Lower leg skin (tissue), 4 donors: ENCODE data around the gene HIGD2A. TPM values are rescaled to one million over a fixed set of nuclear protein-coding genes. Genes with fewer than 3 reads are reported as not detected.

Experiments used
- DNase-seq, 2 donors: peaks; one replicate each; pipeline ENCODE4 v3.0.0-alpha.2; 2019; ENCODE audit warnings: low spot score in 2 of 2
- H3K4me3 ChIP-seq: fragments of 200-600 bp; sonication (generic); 2 replicates; pipeline ENCODE4 v1.5.1; 2017; ENCODE audit warnings: mild to moderate bottlenecking, low read depth; ENCODE audit not compliant: poor library complexity, severe bottlenecking
- POLR2A ChIP-seq, 2 donors: fragments of 450-650 bp; IDR thresholded peaks; one replicate each; pipeline ENCODE4 v1.6.1; 2016 to 2017; ENCODE audit warnings: antibody characterized with exemption in 2 of 2, mild to moderate bottlenecking in 1 of 2, moderate library complexity in 1 of 2
- WGBS, 2 donors: methylation state at CpG; one replicate each; pipeline ENCODE4 v1.1.5; 2018; 5-methylcytosine and 5-hydroxymethylcytosine counted together
- intact Hi-C: fragments of 100-400 bp; cut with DNase I; formaldehyde crosslinking; loops from one replicate; pipeline ENCODE4 v1.15.0; 2023; ENCODE audit warnings: low total_unique reads
- total RNA-seq, 4 donors: library from RNA; depleted of rRNA; stranded (reverse); fragments of >200 nt; gene quantifications; one replicate each; pipeline ENCODE4 v1.1.0, GENCODE V29; 2016
- TF ChIP-seq, protein P1 (sequence below), 3 donors: fragments of 450-650 bp; IDR thresholded peaks; one replicate each; pipeline ENCODE4 v1.5.1; 2016; ENCODE audit warnings: antibody characterized with exemption in 3 of 3, mild to moderate bottlenecking in 3 of 3, moderate library complexity in 2 of 3

The HIGD2A gene
- total RNA-seq, 4 donors from 2014 or later = 110 to 153 (median 130) TPM

DNA sequence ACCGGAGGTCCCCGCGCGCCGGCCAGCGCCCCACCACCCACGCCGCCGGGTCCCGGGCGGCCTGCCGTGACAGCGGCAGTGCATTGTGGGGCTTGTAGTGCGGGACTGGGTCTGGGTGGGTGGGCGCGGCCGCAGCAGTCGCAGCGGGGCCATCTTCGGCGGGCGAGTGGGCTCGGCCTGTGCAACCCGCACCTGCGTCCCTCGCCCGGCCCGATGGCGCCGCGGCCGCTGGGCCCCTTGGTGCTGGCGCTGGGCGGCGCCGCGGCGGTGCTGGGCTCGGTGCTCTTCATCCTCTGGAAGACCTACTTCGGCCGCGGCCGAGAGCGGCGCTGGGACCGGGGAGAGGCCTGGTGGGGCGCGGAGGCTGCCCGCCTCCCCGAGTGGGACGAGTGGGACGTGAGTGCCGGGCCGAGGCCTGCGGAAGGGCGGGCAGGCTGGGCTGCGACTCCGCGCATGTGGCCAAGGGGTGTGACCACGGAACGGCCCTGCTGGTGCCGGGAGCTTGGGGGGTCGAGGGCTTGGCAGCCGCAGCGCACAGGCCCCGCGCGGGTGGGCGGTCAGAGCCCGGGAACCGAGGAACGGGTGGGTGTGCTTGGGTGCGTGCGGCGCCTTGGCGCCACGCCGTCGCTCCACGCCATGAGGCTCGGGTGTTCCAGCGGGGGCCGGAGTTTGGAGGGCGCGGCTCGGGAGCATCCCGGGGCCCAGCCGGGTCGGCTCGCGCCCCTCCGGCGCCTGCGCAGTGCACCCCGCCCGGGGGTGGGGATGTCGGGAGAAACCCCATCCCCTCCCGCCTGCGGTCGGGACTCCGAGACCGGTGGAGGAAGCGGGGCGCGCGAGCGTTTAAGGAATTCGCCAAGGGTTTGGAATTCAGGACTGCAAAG is 23.0 kb upstream of the HIGD2A start, which contains the start of gene ARL10:
ARL10 (plus strand) TSS at position 137 of the 881 bp plus-strand sequence; CDS start at position 214, 77 bp downstream.
- peak within 1 kb of the TSS; percentile 70 for H3K4me3 ChIP-seq
- intact Hi-C loops = no loop called here
- DNase-seq = peak in 1 of 2 donors; percentile 89
- WGBS, 2 donors = 0 to 1% methylated on average over 32 to 84 of the region's 108 CpGs
- TF ChIP-seq, protein P1, sequence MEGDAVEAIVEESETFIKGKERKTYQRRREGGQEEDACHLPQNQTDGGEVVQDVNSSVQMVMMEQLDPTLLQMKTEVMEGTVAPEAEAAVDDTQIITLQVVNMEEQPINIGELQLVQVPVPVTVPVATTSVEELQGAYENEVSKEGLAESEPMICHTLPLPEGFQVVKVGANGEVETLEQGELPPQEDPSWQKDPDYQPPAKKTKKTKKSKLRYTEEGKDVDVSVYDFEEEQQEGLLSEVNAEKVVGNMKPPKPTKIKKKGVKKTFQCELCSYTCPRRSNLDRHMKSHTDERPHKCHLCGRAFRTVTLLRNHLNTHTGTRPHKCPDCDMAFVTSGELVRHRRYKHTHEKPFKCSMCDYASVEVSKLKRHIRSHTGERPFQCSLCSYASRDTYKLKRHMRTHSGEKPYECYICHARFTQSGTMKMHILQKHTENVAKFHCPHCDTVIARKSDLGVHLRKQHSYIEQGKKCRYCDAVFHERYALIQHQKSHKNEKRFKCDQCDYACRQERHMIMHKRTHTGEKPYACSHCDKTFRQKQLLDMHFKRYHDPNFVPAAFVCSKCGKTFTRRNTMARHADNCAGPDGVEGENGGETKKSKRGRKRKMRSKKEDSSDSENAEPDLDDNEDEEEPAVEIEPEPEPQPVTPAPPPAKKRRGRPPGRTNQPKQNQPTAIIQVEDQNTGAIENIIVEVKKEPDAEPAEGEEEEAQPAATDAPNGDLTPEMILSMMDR (IDR thresholded peaks at IDR 0.05) = no peak
- no peak for TF ChIP-seq POLR2A (IDR thresholded peaks at IDR 0.05)

DNA sequence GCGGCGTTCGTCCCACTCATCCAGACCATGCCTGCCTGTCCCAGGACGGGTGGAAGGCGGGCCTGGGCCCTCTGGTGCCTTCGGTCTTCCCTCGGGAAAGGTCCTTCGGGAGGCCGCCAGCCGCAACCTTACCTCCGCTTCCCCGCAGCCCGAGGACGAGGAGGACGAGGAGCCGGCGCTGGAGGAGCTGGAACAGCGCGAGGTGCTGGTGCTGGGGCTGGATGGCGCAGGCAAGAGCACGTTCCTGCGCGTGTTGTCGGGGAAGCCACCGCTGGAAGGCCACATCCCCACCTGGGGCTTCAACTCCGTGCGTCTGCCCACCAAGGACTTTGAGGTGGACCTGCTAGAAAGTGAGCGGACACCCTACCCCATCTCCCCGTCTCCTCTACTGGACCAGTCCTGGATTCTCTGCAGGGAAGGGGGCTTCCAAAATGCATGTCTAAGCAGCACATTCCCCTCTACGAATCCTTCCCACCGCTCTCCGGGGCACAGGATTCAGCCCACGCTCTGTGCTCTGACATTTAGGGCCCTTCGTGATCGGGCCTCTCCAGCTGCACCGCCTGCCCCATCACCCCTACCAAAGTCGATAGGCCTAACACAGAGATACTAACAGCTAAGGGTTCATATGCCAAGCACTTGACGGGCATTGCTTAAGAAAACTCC is 22.2 kb upstream of the HIGD2A start:
- intact Hi-C loops = no loop called here
- no peak for DNase-seq
- H3K4me3 ChIP-seq = peak overlapping the region; percentile 70
- no peak for TF ChIP-seq POLR2A (IDR thresholded peaks at IDR 0.05)
- TF ChIP-seq, protein P1 (IDR thresholded peaks at IDR 0.05) = no peak
- 46 to 68% methylated on average over 19 to 32 of the region's 38 CpGs for WGBS, 2 donors

DNA sequence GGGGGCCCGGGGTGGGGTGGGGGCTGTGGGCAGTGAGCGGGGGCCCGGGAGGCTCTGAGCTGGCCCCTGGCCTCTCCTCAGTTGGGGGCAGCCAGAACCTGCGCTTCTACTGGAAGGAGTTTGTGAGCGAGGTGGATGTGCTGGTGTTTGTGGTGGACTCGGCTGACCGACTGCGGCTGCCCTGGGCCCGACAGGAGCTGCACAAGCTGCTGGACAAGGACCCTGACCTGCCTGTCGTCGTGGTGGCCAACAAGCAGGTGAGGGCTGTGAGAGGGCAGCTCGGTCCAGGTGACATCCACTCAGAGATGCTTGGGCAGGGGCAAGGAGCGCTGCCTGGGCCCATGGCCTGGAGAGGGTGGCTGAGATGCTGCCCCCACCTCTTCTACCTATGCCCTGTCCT is 19.8 kb upstream of the HIGD2A start:
- no peak for TF ChIP-seq POLR2A (IDR thresholded peaks at IDR 0.05)
- 96% methylated on average over 10 to 13 of the region's 13 CpGs for WGBS, 2 donors
- H3K4me3 ChIP-seq = no peak overlapping the region
- intact Hi-C loops = no loop called here
- no peak for DNase-seq

DNA sequence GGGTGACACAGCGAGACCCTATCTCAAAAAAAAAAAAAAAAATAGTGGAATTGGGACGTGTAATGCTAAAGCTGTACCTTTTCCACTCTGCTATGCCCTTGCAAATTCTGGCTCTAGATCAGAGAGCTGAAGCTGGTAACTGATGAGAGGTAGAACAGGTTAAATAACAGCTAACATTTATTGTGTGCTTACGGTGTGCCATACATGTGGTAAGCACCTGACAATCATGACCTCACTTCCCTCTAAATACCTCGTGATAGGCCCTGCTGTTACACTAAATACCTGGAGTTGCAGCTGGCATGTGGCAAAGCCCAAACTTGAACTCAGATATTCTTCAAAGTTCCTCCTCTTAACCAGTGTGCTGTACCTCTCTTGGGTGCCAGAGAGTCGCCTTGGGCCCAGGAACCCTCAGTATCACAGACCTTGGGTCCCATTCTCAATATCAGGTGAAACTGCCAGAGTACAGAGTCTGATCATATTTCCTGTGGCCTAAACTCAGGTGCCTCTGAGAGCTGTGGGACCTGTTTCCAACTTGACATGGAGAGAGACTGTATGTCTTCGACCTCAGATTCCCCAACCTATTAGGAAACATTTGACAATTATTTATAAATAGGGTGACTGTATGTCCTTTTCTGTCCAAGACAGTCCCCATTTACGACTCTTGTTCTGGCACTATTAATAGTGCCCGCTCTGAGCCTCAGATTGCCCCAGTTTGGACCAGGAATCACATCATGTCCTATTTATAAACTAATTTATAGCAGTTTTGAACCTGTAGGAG is 18.4 kb upstream of the HIGD2A start:
- intact Hi-C loops = no loop called here
- no peak for DNase-seq
- no peak overlapping the region for H3K4me3 ChIP-seq
- TF ChIP-seq, protein P1 (IDR thresholded peaks at IDR 0.05) = no peak
- no peak for TF ChIP-seq POLR2A (IDR thresholded peaks at IDR 0.05)
- 87% methylated on average over 8 of the region's 8 CpGs for WGBS, 2 donors

DNA sequence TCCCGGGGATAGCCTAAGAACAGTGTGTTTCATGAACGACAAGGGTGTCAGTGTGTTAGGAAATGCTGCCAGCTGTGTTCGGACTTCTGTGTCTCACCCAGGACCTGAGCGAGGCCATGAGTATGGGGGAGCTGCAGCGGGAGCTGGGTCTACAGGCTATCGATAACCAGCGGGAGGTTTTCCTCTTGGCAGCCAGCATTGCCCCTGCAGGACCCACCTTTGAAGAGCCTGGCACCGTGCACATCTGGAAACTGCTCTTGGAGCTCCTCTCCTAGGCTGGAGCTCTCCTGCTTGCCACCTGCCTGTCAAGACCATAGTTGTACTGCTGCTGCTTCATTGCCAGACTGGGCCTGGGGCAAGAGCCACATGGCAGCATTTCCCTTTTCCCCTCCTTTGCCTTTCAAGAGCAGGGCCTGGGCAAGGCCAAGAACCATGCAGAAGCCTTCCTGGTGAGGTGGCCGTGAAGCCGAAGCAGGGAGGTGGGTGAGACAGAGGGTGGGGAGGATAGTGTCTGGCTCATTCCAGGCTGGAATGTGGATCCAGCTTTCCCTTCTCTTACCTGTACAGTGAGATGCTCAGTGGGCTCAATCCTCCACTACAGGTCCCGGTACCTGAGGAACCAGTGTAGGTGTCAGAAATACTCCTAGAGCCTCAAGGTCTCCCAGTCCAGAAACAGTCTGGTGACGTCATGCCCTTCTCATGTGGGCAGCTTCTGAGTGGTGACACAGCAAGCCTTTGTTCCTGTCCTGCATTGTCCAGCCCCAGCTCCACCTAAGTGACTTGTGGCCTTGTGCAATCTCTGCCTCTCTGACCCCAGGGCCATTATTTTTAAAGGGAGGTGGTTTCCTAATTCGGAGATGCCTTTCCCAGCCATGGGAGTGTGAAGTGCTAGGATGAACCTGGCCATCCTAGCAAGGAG is 16.7 kb upstream of the HIGD2A start:
- no peak overlapping the region for H3K4me3 ChIP-seq
- 91 to 94% methylated on average over 11 to 13 of the region's 13 CpGs for WGBS, 2 donors
- intact Hi-C loops = no loop called here
- no peak for DNase-seq
- TF ChIP-seq, protein P1 (IDR thresholded peaks at IDR 0.05) = no peak
- no peak for TF ChIP-seq POLR2A (IDR thresholded peaks at IDR 0.05)
